HepG2 (cell line): ENCODE results near the gene ARL3. TPM values are rescaled to one million over a fixed set of nuclear protein-coding genes. Genes with fewer than 3 reads are reported as not detected.

Experiments used
- CAMTA2 ChIP-seq: sonication (generic); formaldehyde crosslinking; IDR thresholded peaks from 2 replicates; pipeline ENCODE4 v1.4.0; 2020; ENCODE audit warnings: mild to moderate bottlenecking, missing genetic modification reagents, borderline replicate concordance
- CREB1 ChIP-seq, 2 experiments: fragments of 450-650 bp in 1 of 2; IDR thresholded peaks; 2 replicates each; pipeline ENCODE4 v1.6.1; 2016 to 2017; ENCODE audit warnings: control low read depth in 1 of 2, mild to moderate bottlenecking in 1 of 2, missing compliant biosample characterization in 1 of 2, missing genetic modification characterization in 1 of 2
- GZF1 ChIP-seq: sonication (generic); formaldehyde crosslinking; IDR thresholded peaks from 2 replicates; pipeline ENCODE4 v1.5.1; 2020; ENCODE audit warnings: mild to moderate bottlenecking, missing genetic modification reagents
- HNRNPL ChIP-seq: fragments of 200-400 bp; formaldehyde crosslinking; IDR thresholded peaks from 2 replicates; pipeline ENCODE4 v1.6.1; 2017; ENCODE audit warnings: mild to moderate bottlenecking, low read depth, low read length
- ISX ChIP-seq: sonication (generic); formaldehyde crosslinking; conservative IDR thresholded peaks from 2 replicates; pipeline ENCODE4 v1.5.0; 2020; ENCODE audit warnings: missing genetic modification reagents
- PRDM15 ChIP-seq: sonication (generic); formaldehyde crosslinking; IDR thresholded peaks from 2 replicates; pipeline ENCODE4 v1.4.0; 2020; ENCODE audit warnings: missing genetic modification reagents
- TBP ChIP-seq: sonication (generic); formaldehyde crosslinking; IDR thresholded peaks from 2 replicates; pipeline ENCODE4 v1.5.0; 2020; ENCODE audit warnings: missing genetic modification reagents
- THYN1 ChIP-seq: sonication (generic); formaldehyde crosslinking; IDR thresholded peaks from 2 replicates; pipeline ENCODE4 v1.8.1; 2023; ENCODE audit warnings: low read depth, mild to moderate bottlenecking, moderate library complexity, missing genetic modification reagents, borderline replicate concordance
- TMF1 ChIP-seq: sonication (generic); formaldehyde crosslinking; IDR thresholded peaks from 2 replicates; pipeline ENCODE4 v1.8.1; 2022; ENCODE audit warnings: low read depth, missing genetic modification reagents
- XRCC5 ChIP-seq: fragments of 200-400 bp; formaldehyde crosslinking; optimal IDR thresholded peaks from 2 replicates; pipeline ENCODE3; 2017; ENCODE audit warnings: mild to moderate bottlenecking, low read length
- ZEB1 ChIP-seq: IDR thresholded peaks from 2 replicates; pipeline ENCODE4 v1.6.1; 2012; ENCODE audit warnings: mild to moderate bottlenecking, low read depth, inconsistent platforms; ENCODE audit not compliant: insufficient replicate concordance
- ZFP82 ChIP-seq: sonication (generic); formaldehyde crosslinking; IDR thresholded peaks from 2 replicates; pipeline ENCODE4 v1.5.1; 2020; ENCODE audit warnings: mild to moderate bottlenecking, missing genetic modification reagents, borderline replicate concordance
- ZNF142 ChIP-seq: sonication (generic); formaldehyde crosslinking; IDR thresholded peaks from 2 replicates; pipeline ENCODE4 v1.4.0; 2020; ENCODE audit warnings: missing genetic modification reagents
- ZNF354B ChIP-seq: sonication (generic); formaldehyde crosslinking; IDR thresholded peaks from 2 replicates; pipeline ENCODE4 v1.8.0; 2022; ENCODE audit warnings: mild to moderate bottlenecking, missing genetic modification reagents
- ZSCAN31 ChIP-seq: sonication (generic); formaldehyde crosslinking; IDR thresholded peaks from 2 replicates; pipeline ENCODE4 v1.5.0; 2020; ENCODE audit warnings: low read depth, mild to moderate bottlenecking, missing genetic modification reagents
- ZSCAN5A ChIP-seq: sonication (generic); formaldehyde crosslinking; IDR thresholded peaks from 2 replicates; pipeline ENCODE4 v1.8.0; 2022; ENCODE audit warnings: mild to moderate bottlenecking, missing genetic modification reagents, borderline replicate concordance
- polyA plus RNA-seq, 8 experiments: library from polyadenylated mRNA; depleted of rRNA in 3 of 8; stranded (reverse) in 7 of 8; unstranded in 1 of 8; fragments of >200 nt; fragmentation: Illumina TruSeq in 4 of 8; extraction: Trizol in 4 of 8; gene quantifications; 2 replicates each; pipeline versions ENCODE4 v1.2.1 to v1.2.3, GENCODE V29; 2011 to 2016; ENCODE audit warnings: low read depth in 4 of 8, missing spikeins in 1 of 8, mixed read lengths in 1 of 8; ENCODE audit not compliant: insufficient read depth in 1 of 8
- total RNA-seq, 5 experiments: library from RNA; depleted of rRNA; stranded (reverse); fragments of >200 nt; fragmentation: Illumina TruSeq; extraction: Trizol; gene quantifications; 2 replicates each; pipeline ENCODE4 v1.2.3, GENCODE V29; 2016; ENCODE audit warnings: low read depth in 1 of 5

Gene ARL3
- total and polyA plus RNA-seq, 2 of the 13 experiments (the other 11 are each of a cell fraction or from before 2014, with no cell fraction given), result 5.2 to 6.6 TPM

GRCh38 chr10:102713814-102714620 is at the start of gene ARL3 (continued):
- TF ChIP-seq CAMTA2 (CRISPR knock-in tag) (0 out of 2 replicates have a peak, but pooled peaks have one; percentile 48), ISX (no peak), HNRNPL (no peak), ZSCAN31 (CRISPR knock-in tag) (peak; percentile 67; the same call in 1 of the 2 replicates), TMF1 (CRISPR knock-in tag) (no peak), THYN1 (no peak), ZNF142 (no peak), ZFP82 (CRISPR knock-in tag) (no peak), ZNF354B (CRISPR knock-in tag) (no peak), XRCC5 (peak; percentile 15), ZEB1 (no peak), TBP (CRISPR knock-in tag) (no peak), GZF1 (CRISPR knock-in tag) (no peak), PRDM15 (no peak), CREB1 (IDR thresholded peaks at IDR 0.05) (no peak; the same call in 1 of the 2 replicates), CREB1 (CRISPR knock-in tag; IDR thresholded peaks at IDR 0.05) (no peak), ZSCAN5A (CRISPR knock-in tag) (peak; percentile 46; the same call in 1 of the 2 replicates)
